Measurements from ENCODE around the gene HAPSTR1.

HAPSTR1 gene

GRCh38 chr16:9079430-9079812, 12.0 kb upstream of the HAPSTR1 start:
- no peak overlapping the region for H3K18ac ChIP-seq (ENCODE audit: low read depth in 1 of 2, low read length in 2 of 2)
- no peaks in the 10 kb centered on the region for H3K27me3 ChIP-seq (ENCODE audit: control insufficient read depth in 1 of 2, insufficient read depth in 1 of 2, low read length in 2 of 2)
- H3K4me2 ChIP-seq (ENCODE audit: low read length, poor library complexity, severe bottlenecking) = no peak overlapping the region
- peak overlapping the region in 1 of 2 experiments; percentile 54 for H2BK12ac ChIP-seq (ENCODE audit: low read length in 2 of 2)
- H4K91ac ChIP-seq (ENCODE audit: low read length) = no peak overlapping the region
- H2BK15ac ChIP-seq (ENCODE audit: low read depth, poor library complexity, severe bottlenecking) = no peak overlapping the region
- H3K79me1 ChIP-seq (replicated peaks; ENCODE audit: low read length, poor library complexity, severe bottlenecking) = no peaks in the 10 kb centered on the region
- no peak overlapping the region for H3K14ac ChIP-seq (ENCODE audit: low read length in 2 of 2)
- no peak overlapping the region for H3K27ac ChIP-seq (ENCODE audit: low read length, poor library complexity, severe bottlenecking)
- no peak overlapping the region for H4K8ac ChIP-seq (ENCODE audit: low read length)
- H3K4me1 ChIP-seq (ENCODE audit: control insufficient read depth, insufficient read depth, low read depth, low read length) = peaks cover 9% of the 10 kb centered on the region
- 82% methylated on average over 4 of the region's 4 CpGs for WGBS
- no peak for DNase-seq
- H3K9me3 ChIP-seq (ENCODE audit: control insufficient read depth, low read length) = no peaks in the 10 kb centered on the region
- H2BK5ac ChIP-seq (ENCODE audit: low read depth, low read length, poor library complexity, severe bottlenecking) = no peak overlapping the region
- H2AK5ac ChIP-seq (ENCODE audit: low read length, severe bottlenecking) = no peak overlapping the region
- no peak overlapping the region for H3K4me3 ChIP-seq (ENCODE audit: insufficient read depth in 1 of 2, low read depth in 1 of 2, low read length in 2 of 2)
- no peak overlapping the region for H3K9ac ChIP-seq (ENCODE audit: low read length)
- no peak overlapping the region for H2AFZ ChIP-seq (ENCODE audit: low read depth, low read length)
- no peak overlapping the region for H3K4ac ChIP-seq (ENCODE audit: low read depth in 1 of 2, low read length in 2 of 2)
- no peak overlapping the region for H3K23ac ChIP-seq (ENCODE audit: low read length in 2 of 2)
- H3K36me3 ChIP-seq (ENCODE audit: control insufficient read depth in 1 of 2, insufficient read depth in 2 of 2, low read depth in 1 of 2, low read length in 2 of 2) = no peaks in the 10 kb centered on the region
- no peak overlapping the region for H2BK120ac ChIP-seq (ENCODE audit: low read depth, low read length)

GRCh38 chr16:9081158-9081557, 10.3 kb upstream of the HAPSTR1 start:
- H4K91ac ChIP-seq (ENCODE audit: low read length) = no peak overlapping the region
- no peak for DNase-seq
- no CpG with 5 or more reads among the region's 1 CpG for WGBS

GRCh38 chr16:9081843-9082242, 9.6 kb upstream of the HAPSTR1 start:
- no peaks in the 10 kb centered on the region for H3K9me3 ChIP-seq (ENCODE audit: control insufficient read depth, low read length)
- H3K4me2 ChIP-seq (ENCODE audit: low read length, poor library complexity, severe bottlenecking) = no peak overlapping the region
- no peak overlapping the region for H3K27ac ChIP-seq (ENCODE audit: low read length, poor library complexity, severe bottlenecking)
- H3K4me1 ChIP-seq (ENCODE audit: control insufficient read depth, insufficient read depth, low read depth, low read length) = peaks cover 3% of the 10 kb centered on the region
- H2BK120ac ChIP-seq (ENCODE audit: low read depth, low read length) = no peak overlapping the region
- H3K4me3 ChIP-seq (ENCODE audit: insufficient read depth in 1 of 2, low read depth in 1 of 2, low read length in 2 of 2) = no peak overlapping the region
- peak overlapping the region in 1 of 2 experiments; percentile 52 for H3K18ac ChIP-seq (ENCODE audit: low read depth in 1 of 2, low read length in 2 of 2)
- H2BK12ac ChIP-seq (ENCODE audit: low read length in 2 of 2) = no peak overlapping the region
- H3K9ac ChIP-seq (ENCODE audit: low read length) = no peak overlapping the region
- no peak overlapping the region for H2BK15ac ChIP-seq (ENCODE audit: low read depth, poor library complexity, severe bottlenecking)
- no peak overlapping the region for H3K4ac ChIP-seq (ENCODE audit: low read depth in 1 of 2, low read length in 2 of 2)
- H2BK5ac ChIP-seq (ENCODE audit: low read depth, low read length, poor library complexity, severe bottlenecking) = no peak overlapping the region
- H2AK5ac ChIP-seq (ENCODE audit: low read length, severe bottlenecking) = no peak overlapping the region
- WGBS = 96% methylated on average over 6 of the region's 6 CpGs
- no peak overlapping the region for H4K8ac ChIP-seq (ENCODE audit: low read length)
- H2AFZ ChIP-seq (ENCODE audit: low read depth, low read length) = no peak overlapping the region
- no peak for DNase-seq
- no peaks in the 10 kb centered on the region for H3K27me3 ChIP-seq (ENCODE audit: control insufficient read depth in 1 of 2, insufficient read depth in 1 of 2, low read length in 2 of 2)
- no peak overlapping the region for H3K23ac ChIP-seq (ENCODE audit: low read length in 2 of 2)
- H4K91ac ChIP-seq (ENCODE audit: low read length) = no peak overlapping the region
- H3K36me3 ChIP-seq (ENCODE audit: control insufficient read depth in 1 of 2, insufficient read depth in 2 of 2, low read depth in 1 of 2, low read length in 2 of 2) = no peaks in the 10 kb centered on the region
- no peaks in the 10 kb centered on the region for H3K79me1 ChIP-seq (replicated peaks; ENCODE audit: low read length, poor library complexity, severe bottlenecking)
- H3K14ac ChIP-seq (ENCODE audit: low read length in 2 of 2) = no peak overlapping the region

More at GRCh38 chr16:9081158-9081557, 10.3 kb upstream of the HAPSTR1 start:
- Histone ChIP-seq H3K36me3 (ENCODE audit: control insufficient read depth in 1 of 2, insufficient read depth in 2 of 2, low read depth in 1 of 2, low read length in 2 of 2) (no peaks in the 10 kb centered on the region), H3K9me3 (ENCODE audit: control insufficient read depth, low read length) (no peaks in the 10 kb centered on the region), H3K27ac (ENCODE audit: low read length, poor library complexity, severe bottlenecking) (no peak overlapping the region), H3K4me1 (ENCODE audit: control insufficient read depth, insufficient read depth, low read depth, low read length) (peaks cover 5% of the 10 kb centered on the region), H3K9ac (ENCODE audit: low read length) (no peak overlapping the region), H3K4me2 (ENCODE audit: low read length, poor library complexity, severe bottlenecking) (no peak overlapping the region), H3K18ac (ENCODE audit: low read depth in 1 of 2, low read length in 2 of 2) (peak overlapping the region in 1 of 2 experiments; percentile 62), H4K8ac (ENCODE audit: low read length) (peak overlapping the region; percentile 72), H2BK12ac (ENCODE audit: low read length in 2 of 2) (no peak overlapping the region), H2AFZ (ENCODE audit: low read depth, low read length) (no peak overlapping the region), H3K14ac (ENCODE audit: low read length in 2 of 2) (no peak overlapping the region), H3K4ac (ENCODE audit: low read depth in 1 of 2, low read length in 2 of 2) (no peak overlapping the region), H2BK15ac (ENCODE audit: low read depth, poor library complexity, severe bottlenecking) (no peak overlapping the region), H2BK120ac (ENCODE audit: low read depth, low read length) (no peak overlapping the region), H3K23ac (ENCODE audit: low read length in 2 of 2) (no peak overlapping the region), H2AK5ac (ENCODE audit: low read length, severe bottlenecking) (no peak overlapping the region), H3K79me1 (replicated peaks; ENCODE audit: low read length, poor library complexity, severe bottlenecking) (no peaks in the 10 kb centered on the region), H3K27me3 (ENCODE audit: control insufficient read depth in 1 of 2, insufficient read depth in 1 of 2, low read length in 2 of 2) (no peaks in the 10 kb centered on the region), H3K4me3 (ENCODE audit: insufficient read depth in 1 of 2, low read depth in 1 of 2, low read length in 2 of 2) (no peak overlapping the region), H2BK5ac (ENCODE audit: low read depth, low read length, poor library complexity, severe bottlenecking) (no peak overlapping the region)

GRCh38 chr16:9082422-9082821, 9.0 kb upstream of the HAPSTR1 start:
- Histone ChIP-seq H2BK12ac (ENCODE audit: low read length in 2 of 2) (peak overlapping the region in 1 of 2 experiments; percentile 71), H4K91ac (ENCODE audit: low read length) (no peak overlapping the region), H3K4me2 (ENCODE audit: low read length, poor library complexity, severe bottlenecking) (no peak overlapping the region), H3K4me1 (ENCODE audit: control insufficient read depth, insufficient read depth, low read depth, low read length) (peaks cover under 1% of the 10 kb centered on the region), H3K9ac (ENCODE audit: low read length) (no peak overlapping the region), H2BK5ac (ENCODE audit: low read depth, low read length, poor library complexity, severe bottlenecking) (no peak overlapping the region), H3K9me3 (ENCODE audit: control insufficient read depth, low read length) (no peaks in the 10 kb centered on the region), H3K23ac (ENCODE audit: low read length in 2 of 2) (no peak overlapping the region), H3K27me3 (ENCODE audit: control insufficient read depth in 1 of 2, insufficient read depth in 1 of 2, low read length in 2 of 2) (no peaks in the 10 kb centered on the region), H3K79me1 (replicated peaks; ENCODE audit: low read length, poor library complexity, severe bottlenecking) (no peaks in the 10 kb centered on the region), H2AFZ (ENCODE audit: low read depth, low read length) (no peak overlapping the region), H2BK120ac (ENCODE audit: low read depth, low read length) (no peak overlapping the region), H3K18ac (ENCODE audit: low read depth in 1 of 2, low read length in 2 of 2) (peak overlapping the region in 1 of 2 experiments; percentile 52), H3K27ac (ENCODE audit: low read length, poor library complexity, severe bottlenecking) (no peak overlapping the region), H3K4me3 (ENCODE audit: insufficient read depth in 1 of 2, low read depth in 1 of 2, low read length in 2 of 2) (no peak overlapping the region), H3K36me3 (ENCODE audit: control insufficient read depth in 1 of 2, insufficient read depth in 2 of 2, low read depth in 1 of 2, low read length in 2 of 2) (no peaks in the 10 kb centered on the region), H3K14ac (ENCODE audit: low read length in 2 of 2) (no peak overlapping the region), H3K4ac (ENCODE audit: low read depth in 1 of 2, low read length in 2 of 2) (peak overlapping the region in 1 of 2 experiments; percentile 49), H4K8ac (ENCODE audit: low read length) (no peak overlapping the region), H2BK15ac (ENCODE audit: low read depth, poor library complexity, severe bottlenecking) (no peak overlapping the region), H2AK5ac (ENCODE audit: low read length, severe bottlenecking) (no peak overlapping the region)
- no peak for DNase-seq
- WGBS = 92% methylated on average over 3 of the region's 7 CpGs
